CD4-positive, alpha-beta T cell treated with Interleukin-17A for 1 hour (primary cell): Measurements from ENCODE around the gene OSBP.
"Not testable (repeated sequence)": the region's sequence is repeated elsewhere in the genome, so short reads cannot be mapped to it uniquely, and the experiment has no call there.

ENCODE experiments used
- DNase-seq: peaks from one replicate; pipeline ENCODE4 v3.0.0-alpha.2; 2020

Gene OSBP

GRCh38 chr11:59615637-59616395 lies at the start of gene OSBP:
TSS of gene OSBP (minus strand) at chr11:59615774. CDS start at chr11:59615664, 110 bp downstream.
- DNase-seq: peak; percentile 100

- no peak for DNase-seq
These were observed 45.0 kb upstream of the OSBP start for GRCh38 chr11:59660621-59661020.

- DNase-seq: no peak
These were observed 44.4 kb upstream of the OSBP start for GRCh38 chr11:59659981-59660380.

- DNase-seq: no peak
These were observed 42.5 kb upstream of the OSBP start for GRCh38 chr11:59658036-59658435.

- DNase-seq: no peak
These were observed 39.3 kb upstream of the OSBP start for GRCh38 chr11:59654893-59655292.

- no peak for DNase-seq
These were observed 31.8 kb upstream of the OSBP start for GRCh38 chr11:59647245-59647980.

- no peak for DNase-seq
These were observed 29.0 kb upstream of the OSBP start for GRCh38 chr11:59644528-59644927.

GRCh38 chr11:59643390-59643789 lies 27.8 kb upstream of the OSBP start:
- DNase-seq: no peak

GRCh38 chr11:59641156-59641555 lies 25.6 kb upstream of the OSBP start:
- no peak for DNase-seq

- no peak for DNase-seq
These were observed 14.9 kb upstream of the OSBP start for GRCh38 chr11:59630493-59630892.

GRCh38 chr11:59629996-59630395 lies 14.4 kb upstream of the OSBP start:
- DNase-seq: no peak

GRCh38 chr11:59626969-59627368 lies 11.4 kb upstream of the OSBP start:
- not testable (repeated sequence) for DNase-seq

- DNase-seq: no peak
These were observed 10.1 kb upstream of the OSBP start for GRCh38 chr11:59625703-59626102.

GRCh38 chr11:59617876-59618275 lies 2.3 kb upstream of the OSBP start:
- DNase-seq: no peak

- DNase-seq: no peak
These were observed 915 bp upstream of the OSBP start for GRCh38 chr11:59616396-59616982.

GRCh38 chr11:59615120-59615636 lies 396 bp downstream of the OSBP start:
- DNase-seq: peak; percentile 80

- DNase-seq: no peak
These were observed 1.1 kb downstream of the OSBP start for GRCh38 chr11:59614277-59615119.

GRCh38 chr11:59611570-59612565 lies 3.7 kb downstream of the OSBP start:
- no peak for DNase-seq

GRCh38 chr11:59610289-59610688 lies 5.3 kb downstream of the OSBP start:
- no peak for DNase-seq

- DNase-seq: no peak
These were observed 7.7 kb downstream of the OSBP start for GRCh38 chr11:59607703-59608454.

GRCh38 chr11:59602432-59602831 lies 13.1 kb downstream of the OSBP start:
- DNase-seq: no peak
